Activated gamma-delta T cell treated with anti-CD3 and anti-CD28 coated beads, Interleukin-2, amount 50 U/mL, for 16 hours (primary cell): ENCODE measurements around the gene CDK10.
"Not testable (repeated sequence)": the region's sequence is repeated elsewhere in the genome, so short reads cannot be mapped to it uniquely, and the experiment has no call there.

ENCODE experiments used
- DNase-seq: peaks from one replicate; pipeline ENCODE4 v3.0.0-alpha.2; 2020; ENCODE audit warnings: low read depth

Gene CDK10

DNA sequence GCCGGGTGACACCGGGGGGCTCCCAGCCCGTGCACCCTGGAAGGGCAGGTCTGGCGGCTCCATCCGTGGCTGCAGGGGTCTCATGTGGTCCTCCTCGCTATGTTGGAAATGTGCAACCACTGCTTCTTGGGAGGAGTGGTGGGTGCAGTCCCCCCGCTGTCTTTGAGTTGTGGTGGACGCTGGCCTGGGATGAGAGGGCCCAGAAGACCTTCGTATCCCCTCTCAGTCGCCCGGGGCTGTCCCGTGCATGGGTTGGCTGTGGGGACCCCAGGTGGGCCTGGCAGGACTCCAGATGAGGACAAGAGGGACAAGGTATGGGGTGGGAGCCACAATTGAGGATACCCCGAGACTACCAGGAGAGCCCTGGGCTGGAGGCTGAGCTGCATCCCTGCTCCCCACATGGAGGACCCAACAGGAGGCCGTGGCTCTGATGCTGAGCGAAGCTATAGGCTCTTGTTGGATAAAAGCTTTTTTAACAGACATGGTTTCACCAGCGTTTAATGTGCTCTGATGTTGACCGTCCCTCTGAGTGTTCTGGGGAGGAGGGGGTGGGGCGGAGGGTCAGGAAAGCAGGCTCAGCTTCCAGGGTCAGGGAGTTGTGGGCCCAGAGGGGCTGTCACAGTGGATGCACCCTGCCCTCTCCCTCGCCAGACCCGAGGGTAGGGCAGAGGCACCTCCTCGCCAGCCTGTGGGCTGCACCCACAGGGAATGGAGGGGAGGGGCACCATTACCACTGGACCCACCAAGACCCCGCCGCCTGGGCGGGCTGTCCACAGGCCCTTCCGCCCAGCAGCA, 9.6 kb downstream of the CDK10 start:
- no peak for DNase-seq

DNA sequence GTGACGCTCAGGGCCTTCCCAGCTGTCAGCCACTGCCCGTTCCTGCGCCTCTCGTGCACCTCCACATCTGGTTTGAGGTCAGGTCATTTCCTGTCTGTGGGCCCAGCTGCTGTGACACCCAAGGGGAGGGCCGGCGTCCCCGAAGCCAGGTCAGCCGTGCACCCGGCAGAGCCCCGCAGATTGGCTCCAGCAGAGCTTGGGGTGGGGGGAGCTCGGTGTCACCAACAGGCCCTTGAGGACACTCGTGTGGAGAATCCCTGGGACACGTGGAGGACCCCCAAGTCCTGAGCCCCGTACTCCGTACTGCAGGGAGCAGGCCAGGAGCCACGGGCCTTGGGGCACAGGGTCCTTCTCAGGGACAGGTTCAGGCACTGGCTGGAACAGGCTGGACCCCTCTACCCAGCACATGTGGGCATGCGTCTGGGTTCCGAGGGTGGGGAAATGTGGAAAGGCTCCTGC, 10.2 kb downstream of the CDK10 start:
- no peak for DNase-seq

DNA sequence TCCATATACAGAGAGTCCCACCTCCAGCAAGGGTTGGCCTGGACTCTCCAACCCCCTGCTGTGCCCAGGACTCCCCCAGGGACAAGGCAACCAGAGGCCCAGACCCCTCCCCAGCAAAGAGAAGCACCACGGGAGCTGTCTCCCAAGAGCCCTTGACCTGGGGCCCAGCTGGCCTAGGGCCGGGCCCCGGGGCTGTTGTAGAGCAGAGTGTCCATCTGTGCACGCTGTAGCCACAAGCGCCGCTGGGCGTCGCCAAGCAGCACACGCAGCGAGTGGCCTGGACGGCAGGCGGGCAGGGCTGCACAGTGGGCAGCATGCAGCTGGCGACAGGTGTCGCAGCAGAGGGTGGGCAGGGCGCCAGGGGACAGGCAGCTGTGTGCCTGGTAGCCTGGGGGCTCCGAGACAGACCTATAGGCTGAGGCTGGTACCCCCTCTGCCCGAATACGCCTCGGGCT, 10.7 kb downstream of the CDK10 start:
- no peak for DNase-seq

DNA sequence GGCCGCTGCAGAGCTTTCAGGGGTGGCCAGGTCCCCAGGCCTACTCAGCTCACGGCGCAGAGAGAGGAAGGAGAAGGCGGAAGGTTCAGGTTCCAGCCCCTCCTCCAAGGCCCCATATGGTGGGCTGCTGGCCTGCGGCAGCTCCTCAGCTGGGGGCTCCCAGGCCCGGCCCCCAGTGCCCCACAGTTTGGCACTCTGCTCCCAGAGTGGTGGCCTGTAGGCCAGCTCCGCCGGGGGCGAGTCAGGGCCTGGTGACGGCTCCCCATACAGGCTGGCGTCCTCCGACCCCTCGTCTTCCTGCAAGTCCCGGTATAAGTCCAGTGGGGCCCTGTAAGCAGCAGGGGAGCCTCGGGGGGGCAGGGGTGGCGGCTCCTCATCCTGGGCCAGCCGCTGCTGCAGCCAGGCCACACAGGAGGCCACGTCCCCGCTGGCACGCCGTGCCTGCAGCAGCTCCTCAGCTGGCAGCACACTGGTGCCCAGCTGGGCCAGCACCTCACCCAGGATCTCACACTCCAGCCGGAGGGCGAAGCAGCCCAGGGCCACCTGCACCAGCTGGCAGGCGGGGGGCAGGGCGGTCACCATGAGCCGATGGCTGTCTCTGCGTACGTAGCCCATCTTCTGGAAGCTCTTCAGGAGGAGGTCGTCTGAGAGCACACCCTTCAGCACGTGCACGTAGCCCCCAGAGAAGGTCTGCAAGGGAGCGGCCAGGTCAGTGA, 11.3 kb downstream of the CDK10 start:
- DNase-seq = no peak

DNA sequence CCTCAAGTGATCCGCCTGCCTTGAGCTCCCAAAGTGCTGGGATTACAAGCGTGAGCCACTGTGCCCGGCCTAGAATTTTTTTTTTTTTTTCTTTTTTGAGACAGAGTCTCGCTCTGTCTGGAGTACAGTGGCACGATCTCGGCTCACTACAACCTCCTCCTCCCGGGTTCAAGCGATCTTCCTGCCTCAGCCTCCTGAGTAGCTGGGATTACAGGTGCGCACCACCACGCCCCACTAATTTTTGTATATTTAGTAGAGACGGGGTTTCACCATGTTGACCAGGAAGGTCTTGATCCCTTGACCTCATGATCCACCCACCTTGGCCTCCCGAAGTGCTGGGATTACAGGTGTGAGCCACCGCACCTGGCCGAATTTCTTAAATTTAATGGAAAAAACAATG, 12.2 kb downstream of the CDK10 start:
- DNase-seq = not testable (repeated sequence)

DNA sequence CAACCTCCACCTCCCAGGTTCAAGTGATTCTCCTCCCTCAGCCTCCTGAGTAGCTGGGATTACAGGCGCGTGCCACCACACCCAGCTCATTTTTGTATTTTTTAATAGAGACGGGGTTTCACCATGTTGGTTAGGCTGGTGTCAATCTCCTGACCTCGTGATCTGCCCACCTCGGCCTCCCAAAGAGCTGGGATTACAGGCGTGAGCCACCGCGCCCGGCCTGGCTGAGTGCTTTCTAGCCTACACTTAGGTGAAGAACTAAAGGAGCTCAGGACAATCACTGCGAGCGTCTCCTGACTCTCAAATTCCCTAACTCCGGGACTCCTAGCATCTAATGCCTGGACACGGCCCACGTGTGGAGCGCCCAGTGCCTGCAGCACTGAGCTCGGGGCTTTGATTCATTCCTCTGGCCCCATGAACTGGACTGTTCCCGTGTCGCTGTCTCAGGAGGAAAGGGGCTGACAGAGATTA, 13.2 kb downstream of the CDK10 start:
- DNase-seq = not testable (repeated sequence)

DNA sequence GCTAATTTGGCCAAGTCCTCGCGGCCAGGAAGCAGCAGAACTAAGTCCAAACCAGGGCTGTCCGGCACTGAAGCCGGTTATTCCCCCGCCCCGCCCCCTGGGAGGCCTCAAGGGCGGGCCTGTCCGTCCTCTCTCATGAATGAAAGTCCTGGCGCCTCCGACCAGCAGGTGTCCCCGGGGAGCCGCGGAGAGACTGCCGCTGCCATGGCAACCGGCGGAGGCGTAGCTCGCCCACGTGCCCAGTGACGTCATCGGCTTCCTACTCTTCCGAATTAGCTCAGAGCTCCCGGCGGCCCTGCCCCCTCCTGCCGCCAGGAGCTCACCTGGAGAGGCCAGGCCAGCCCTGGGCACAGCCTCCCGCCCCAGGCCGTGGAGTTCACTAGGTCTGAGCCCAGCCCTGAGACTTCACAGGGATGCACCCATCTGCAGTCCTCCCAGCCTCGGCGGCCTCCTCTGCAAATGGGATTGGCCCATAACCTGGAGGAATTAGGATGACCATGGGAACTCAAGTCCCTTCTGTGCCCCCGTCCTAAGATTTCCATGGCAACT, 13.7 kb downstream of the CDK10 start:
- peak; percentile 91 for DNase-seq

DNA sequence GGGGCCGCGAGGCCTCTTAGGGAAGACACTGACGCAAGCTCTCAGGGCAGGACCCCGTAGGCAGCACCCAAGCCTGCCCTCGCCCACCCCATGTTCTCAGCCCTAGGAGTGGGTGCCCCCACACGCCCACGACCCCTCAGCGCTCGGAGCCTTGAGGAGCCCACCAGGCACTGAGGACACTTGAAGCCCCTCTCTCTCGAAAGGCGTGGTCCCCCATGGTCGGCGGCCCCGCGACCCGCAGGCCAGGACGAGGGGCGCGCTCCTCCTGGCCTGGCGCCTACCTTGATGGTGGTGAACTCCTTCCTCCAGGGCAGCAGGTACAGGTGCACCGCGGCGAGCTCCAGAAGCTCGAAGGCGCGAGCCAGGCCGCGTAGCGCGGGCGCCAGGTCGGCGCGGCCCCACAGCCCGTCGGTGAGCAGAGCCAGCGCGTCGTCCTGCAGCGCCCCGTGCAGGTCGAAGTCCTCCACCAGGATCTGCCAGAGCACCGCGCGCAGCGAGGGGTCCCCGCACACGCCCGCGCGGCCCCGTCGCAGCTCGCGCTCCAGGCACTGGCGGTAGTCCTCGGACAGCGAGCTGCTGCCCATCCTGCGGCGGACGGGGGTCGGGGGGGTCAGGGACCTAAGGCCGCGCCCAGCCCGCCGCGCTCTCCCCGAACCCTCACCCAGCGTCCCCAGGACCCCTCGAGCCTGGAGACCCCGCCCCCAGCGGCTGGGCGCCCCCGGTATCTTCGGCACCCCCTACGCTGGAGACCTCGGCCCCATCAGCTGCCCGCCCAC, 14.3 kb downstream of the CDK10 start:
- no peak for DNase-seq

DNA sequence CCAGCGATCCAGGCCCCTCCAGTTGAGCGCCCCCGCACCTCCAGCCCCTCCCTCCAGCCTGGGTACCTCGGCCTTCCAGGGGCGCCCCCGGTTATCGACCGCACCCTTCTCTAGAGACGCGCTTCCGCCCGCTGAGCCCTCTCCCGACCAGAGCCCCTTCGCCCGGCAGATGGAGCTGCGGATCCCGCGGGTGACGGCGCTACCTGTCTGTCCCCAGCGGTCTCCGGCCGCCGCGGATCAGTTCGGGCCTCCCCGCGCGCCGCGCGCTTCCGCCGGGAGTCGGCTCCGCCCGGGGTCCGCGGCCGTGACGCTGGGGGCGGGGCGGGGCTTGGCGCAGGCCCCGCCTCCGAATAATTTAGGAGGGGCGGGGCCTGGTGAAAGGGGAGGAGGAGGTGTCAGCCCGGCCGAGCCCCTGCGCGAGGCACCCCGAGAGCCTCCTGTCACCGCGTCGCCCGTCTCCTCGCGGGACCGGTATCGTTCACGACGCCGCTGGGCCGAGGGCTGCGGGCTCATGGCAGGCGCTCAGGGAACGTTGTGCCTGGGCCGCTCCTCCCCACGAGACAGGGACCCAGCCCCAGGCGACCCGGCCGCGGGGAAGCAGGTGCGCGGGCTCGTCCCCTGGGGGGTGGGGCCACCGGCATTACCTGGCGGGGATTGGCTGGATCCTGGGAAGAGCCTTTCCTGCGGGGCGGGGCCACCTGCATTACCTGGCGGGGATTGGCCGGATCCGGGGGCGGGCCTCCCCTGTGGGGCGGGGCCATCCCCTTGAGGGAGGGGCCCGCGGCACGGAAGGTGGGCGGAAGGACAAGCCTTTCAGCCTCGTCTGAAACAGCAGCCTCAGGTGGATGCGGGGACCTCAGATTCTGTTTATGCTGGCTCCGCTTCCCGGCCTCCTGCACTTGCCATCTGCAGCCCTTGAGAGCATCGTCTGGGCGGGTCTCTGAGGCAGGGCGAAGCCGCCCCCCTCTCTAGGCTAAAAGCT, 15.2 kb downstream of the CDK10 start, which contains the start of gene SPATA2L:
SPATA2L (minus strand) TSS at position 281 of the 982 bp plus-strand sequence. CDS start 473 bp downstream, outside the sequence.
- peak; percentile 96 for DNase-seq

DNA sequence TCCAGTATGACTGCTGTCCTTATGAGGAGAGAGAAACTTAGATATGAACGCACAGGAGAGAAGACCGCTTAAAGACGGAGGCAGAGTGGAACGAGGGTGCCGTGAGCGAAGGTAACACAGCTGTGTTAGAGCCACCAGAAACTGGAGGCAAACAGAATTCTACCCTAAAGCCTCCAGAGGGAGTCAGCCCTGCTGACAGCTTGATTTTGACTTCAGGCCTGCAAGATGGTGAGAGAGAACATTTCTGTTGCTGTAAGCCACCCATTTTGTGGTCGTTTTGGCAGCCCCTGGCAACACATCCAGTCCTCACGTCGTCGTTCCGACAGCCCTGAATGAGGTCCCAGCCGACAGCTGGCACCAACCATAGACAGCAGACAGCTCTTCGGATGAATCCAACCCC, 17.8 kb downstream of the CDK10 start:
- no peak for DNase-seq

DNA sequence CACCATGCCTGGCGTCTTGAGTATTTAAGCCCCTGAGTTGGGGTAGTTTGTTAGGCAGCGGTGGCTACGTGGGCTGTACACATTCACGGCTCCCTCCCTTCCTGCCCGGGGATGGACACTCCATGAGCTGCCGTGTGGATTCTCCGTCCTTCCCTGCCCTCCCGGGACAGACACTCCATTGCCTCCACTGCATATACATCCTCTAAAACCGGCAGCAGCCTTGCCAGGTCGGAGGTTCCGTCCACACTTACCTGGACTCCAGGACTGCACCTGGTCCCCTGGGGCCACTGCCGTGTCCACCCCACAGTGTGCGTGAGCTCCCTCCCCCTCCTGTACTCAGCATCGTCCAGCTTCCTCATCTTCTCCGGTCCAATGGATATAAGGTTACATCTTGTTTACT, 18.5 kb downstream of the CDK10 start:
- no peak for DNase-seq

DNA sequence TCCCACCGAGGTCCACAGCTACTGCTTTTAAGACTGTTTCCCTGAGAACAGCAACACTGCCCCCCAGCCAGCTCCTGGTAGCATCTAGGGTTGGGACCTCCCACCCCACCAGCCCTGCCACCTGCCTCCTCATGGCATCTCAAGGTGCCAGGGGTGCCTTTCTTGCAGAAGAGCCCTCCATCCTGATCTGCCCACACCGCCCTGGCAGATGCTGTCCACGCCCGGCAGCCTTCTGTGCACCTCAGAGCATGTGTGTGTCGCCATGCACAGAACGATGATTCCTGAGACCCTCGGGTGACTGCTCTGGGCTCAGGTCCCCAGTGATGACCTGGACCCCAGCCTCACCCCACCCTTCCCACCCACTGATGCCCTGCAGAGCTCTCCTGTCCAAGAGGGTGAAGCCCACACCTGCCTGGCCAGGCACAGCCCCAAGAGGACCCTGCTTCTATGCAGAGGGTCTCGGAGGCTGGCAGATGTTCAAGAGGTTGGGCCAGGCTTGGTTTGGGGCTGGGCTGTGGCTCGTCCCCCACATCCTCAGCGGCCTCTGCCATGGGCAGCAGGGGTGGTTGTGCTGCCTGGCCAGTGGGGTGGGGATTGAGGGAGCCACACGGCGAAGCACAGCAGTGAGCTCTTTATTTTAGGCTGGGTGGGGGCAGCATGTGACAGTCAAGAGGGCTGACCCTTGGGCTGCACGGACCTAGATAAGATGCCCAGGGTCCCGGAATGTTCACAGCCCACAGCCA, 20.2 kb downstream of the CDK10 start:
- no peak for DNase-seq

DNA sequence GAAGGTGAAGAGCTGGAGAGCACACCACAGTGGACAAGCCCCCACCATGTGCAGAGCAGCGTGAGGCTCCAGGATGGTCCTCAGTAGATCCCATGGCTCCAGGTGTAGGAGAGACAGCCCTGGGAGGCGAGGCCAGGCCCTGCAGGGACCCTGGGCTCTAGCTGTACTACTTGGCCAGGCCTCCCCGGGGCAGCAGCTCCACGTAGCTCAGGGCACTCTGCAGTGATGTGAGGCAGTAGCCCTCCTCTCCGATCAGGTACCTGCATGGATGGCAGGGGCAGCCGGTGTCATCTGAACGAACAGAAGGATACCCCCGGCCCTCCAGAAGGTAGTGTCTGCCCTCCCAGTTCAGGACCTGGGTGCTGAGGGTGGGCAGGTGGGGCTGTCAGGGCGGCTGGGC, 21.2 kb downstream of the CDK10 start:
- no peak for DNase-seq

DNA sequence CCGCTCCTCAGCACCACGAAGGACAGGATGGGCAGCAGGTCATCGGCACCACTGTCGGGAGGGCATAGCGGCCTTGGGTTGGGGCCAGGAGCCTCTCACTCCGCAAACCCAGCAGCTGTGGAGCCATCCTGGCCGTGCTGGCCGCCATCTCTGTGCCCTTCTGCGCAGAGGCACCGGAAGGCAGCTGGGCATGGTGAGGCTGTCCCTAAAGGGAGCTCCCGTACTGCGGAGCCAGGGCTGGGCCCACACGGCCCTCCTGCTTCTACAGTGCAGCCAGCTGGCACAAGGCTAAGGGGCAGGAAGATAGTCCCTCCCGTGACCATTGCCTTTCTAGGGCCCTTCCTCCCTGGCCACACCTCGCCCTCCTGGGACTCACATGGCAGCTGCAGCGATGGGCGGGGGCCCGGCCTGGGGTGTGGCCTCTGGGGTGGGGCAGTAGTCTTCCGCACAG, 22.0 kb downstream of the CDK10 start:
- DNase-seq = no peak

DNA sequence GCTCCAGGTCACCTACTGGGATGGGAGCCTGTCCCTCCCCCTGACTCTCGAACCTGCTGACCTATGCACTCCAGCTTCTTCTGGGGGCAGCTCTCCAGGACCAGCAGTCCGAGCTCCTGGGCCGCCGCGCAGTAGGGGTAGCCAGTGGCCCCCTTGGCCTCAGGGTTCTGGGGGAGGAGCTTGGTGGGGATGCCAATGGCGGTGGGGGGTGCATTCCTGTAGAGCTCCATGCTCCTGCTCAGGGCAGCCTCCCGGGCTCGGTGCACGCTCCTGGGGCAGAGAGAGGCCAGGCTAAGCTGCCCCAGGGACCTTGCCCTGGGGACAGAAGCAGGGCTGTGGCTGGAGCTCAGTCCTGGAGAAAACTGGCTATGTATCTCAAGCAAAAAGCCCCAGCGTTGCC, 22.7 kb downstream of the CDK10 start:
- DNase-seq = no peak

DNA sequence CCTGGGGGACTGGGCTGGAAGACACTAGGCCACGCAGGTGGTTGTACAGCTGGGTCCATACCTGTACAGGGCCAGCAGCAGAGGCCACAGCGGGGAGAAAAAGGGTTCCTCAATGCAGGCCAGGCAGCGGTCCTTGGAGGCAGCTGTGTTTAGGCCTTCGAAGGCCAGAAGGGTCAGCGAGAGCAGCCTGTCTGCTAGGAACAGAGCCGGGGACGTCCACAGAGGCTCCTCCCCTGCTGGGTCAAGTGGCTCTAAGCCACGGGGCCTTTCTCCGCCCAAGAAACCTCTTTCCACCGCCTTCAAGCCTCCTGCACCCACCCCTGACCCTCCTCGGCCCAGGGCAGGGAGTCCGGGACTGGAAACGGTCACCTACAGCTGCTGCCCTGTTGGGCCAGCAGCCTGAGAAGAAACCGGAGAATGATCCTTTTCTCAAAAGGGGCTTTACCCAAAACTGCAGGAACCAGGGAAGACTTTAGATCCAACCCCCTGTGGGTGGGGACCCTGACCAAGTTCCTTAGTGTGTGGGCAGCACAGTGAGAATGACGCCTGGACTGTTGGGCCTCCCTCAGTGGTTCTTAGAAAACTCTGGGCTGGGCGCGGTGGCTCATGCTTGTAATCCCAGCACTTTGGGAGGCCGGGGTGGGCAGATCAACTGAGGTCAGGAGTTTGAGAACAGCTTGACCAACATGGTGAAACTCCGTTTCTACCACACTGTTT, 23.4 kb downstream of the CDK10 start:
- no peak for DNase-seq

DNA sequence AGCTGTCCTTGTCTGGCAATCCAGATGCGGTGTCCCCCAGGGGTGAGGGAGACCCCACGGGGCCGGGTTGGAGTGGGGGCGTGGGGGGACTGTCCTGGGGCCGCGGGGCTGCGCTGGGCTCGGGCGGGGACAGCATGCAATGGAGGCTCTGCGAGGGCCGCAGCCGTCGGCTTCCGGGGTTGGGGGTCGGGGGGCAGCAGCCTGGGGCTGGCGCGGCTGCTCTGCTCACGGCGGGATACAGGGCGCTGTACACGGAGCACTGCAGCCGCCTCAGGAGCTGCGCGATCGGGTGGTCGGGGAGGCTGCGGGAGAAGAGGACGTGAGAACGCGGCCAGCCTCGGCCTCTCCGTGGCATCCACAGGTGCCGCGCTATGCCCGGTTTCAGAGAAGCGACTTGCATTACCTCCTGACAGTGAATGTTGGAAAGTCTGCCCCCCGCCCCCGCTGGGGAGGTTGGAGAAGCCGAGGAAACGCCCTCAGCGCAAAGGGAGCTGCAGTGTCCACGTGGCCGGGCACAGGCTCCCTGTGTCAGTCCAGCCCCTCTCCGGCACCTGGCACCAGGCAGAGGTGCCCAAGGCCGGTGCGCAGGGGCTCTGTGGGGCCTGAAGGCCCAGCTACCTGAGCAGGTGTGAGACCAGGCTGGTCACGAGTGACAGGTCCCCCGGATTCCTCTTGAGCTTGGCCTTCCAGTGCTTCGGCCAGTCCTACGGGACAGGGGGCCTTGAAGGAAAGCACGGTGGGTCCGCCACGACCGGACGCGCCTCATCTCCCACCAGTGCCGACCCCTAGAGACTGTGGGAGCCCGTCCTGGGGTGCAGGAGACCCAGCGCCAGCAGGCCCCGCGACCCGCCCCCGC, 24.4 kb downstream of the CDK10 start:
- DNase-seq = no peak

DNA sequence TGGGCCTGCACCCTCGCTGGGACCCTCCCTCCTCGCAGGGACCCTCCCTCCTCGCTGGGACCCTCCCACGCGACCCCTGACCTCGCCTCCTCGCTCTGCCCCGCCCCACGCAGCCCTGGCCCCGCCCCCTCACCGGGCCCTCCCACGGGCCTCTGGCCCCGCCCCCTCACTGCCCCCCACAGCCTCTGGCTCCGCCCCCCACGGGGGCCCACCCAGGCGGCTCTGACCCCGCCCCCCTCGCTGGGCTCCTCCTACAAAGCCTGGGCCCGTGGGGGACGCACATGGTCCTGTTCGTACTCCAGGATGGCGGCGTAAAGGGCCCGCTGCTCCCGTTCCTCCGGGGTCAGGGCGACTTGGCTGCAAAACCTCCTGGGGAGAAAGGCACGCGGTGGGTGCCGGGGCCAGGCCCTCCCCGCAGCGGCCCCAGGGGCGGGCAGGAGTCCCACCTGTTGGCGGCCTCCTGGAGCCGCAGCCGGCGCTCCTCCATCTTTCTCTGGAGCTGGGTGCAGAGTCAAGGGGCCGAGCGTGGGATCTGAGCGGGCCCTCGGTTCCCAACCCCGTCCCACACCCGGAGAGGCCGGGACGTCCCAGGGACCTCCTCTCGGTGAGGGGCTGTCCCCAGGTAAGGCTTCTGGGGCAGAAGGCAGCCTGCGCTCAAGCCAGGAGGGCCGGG, 25.2 kb downstream of the CDK10 start:
- DNase-seq = peak; percentile 60
